Measurements from ENCODE around the gene PPIL6. TPM values are rescaled to one million over a fixed set of nuclear protein-coding genes. Genes with fewer than 3 reads are reported as not detected.

PPIL6 gene
- total RNA-seq, 1 donor from 2014 or later, result 3.9 TPM

DNA sequence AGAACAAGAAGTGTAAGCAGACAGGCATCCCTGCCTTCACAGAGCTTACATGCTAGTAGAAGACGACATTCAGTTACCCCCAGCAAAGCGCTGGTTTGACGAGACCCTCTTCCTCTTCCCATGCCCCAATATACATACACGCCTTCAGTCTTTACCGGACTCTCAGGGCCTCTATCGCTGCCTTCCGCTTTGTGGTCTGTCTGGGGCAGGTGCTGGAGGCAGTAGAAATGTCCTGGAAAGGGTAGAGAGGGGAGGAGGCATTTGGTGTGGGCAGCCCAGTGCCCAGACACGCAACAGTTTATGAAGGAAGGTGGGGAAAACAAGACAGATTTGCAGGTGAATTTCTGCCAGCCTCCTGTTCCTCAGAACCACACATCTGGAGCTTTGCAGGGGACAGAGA is 6.1 kb upstream of the PPIL6 start:
- intact Hi-C loops (cut with micrococcal nuclease), result no loop called here
- TF ChIP-seq, protein P1, sequence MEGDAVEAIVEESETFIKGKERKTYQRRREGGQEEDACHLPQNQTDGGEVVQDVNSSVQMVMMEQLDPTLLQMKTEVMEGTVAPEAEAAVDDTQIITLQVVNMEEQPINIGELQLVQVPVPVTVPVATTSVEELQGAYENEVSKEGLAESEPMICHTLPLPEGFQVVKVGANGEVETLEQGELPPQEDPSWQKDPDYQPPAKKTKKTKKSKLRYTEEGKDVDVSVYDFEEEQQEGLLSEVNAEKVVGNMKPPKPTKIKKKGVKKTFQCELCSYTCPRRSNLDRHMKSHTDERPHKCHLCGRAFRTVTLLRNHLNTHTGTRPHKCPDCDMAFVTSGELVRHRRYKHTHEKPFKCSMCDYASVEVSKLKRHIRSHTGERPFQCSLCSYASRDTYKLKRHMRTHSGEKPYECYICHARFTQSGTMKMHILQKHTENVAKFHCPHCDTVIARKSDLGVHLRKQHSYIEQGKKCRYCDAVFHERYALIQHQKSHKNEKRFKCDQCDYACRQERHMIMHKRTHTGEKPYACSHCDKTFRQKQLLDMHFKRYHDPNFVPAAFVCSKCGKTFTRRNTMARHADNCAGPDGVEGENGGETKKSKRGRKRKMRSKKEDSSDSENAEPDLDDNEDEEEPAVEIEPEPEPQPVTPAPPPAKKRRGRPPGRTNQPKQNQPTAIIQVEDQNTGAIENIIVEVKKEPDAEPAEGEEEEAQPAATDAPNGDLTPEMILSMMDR (IDR thresholded peaks at IDR 0.05; ENCODE audit: borderline replicate concordance), result no peak
- Histone ChIP-seq H3K27ac (replicated peaks) (no peak overlapping the region), H3K9me3 (replicated peaks) (no peaks in the 10 kb centered on the region), H3K27me3 (ENCODE audit: low read depth) (no peaks in the 10 kb centered on the region), H3K4me3 (no peak overlapping the region), H3K36me3 (peaks cover 30% of the 10 kb centered on the region), H3K4me1 (peaks cover 8% of the 10 kb centered on the region)
- DNase-seq, result no peak

DNA sequence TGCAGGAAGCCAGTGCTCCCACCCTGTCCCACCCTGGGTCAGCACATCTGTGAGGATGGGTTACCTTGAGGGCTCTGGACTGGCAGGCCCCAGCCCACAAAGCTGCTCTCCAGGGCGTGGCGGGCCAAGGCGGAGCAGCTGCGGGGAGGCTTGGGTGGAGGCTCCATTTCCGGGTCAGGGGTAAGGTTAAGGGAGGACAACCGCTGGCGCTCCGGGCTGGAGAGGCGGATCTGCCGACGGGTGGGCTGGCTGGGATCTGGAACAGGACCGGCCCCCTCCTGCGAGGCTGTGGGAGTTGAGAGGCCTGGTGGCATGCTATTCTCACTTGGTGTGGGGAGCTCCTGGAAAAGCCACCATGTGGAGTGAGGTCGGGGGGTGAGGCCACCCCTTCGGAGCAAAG is 5.6 kb upstream of the PPIL6 start:
- intact Hi-C loops (cut with micrococcal nuclease), result no loop called here
- no peak overlapping the region for H3K4me3 ChIP-seq
- H3K27ac ChIP-seq (replicated peaks), result no peak overlapping the region
- no peaks in the 10 kb centered on the region for H3K9me3 ChIP-seq (replicated peaks)
- H3K27me3 ChIP-seq (ENCODE audit: low read depth), result no peaks in the 10 kb centered on the region
- H3K36me3 ChIP-seq, result peaks cover 30% of the 10 kb centered on the region
- DNase-seq, result no peak
- TF ChIP-seq, protein P1 (IDR thresholded peaks at IDR 0.05; ENCODE audit: borderline replicate concordance), result no peak
- H3K4me1 ChIP-seq, result peaks cover 12% of the 10 kb centered on the region

DNA sequence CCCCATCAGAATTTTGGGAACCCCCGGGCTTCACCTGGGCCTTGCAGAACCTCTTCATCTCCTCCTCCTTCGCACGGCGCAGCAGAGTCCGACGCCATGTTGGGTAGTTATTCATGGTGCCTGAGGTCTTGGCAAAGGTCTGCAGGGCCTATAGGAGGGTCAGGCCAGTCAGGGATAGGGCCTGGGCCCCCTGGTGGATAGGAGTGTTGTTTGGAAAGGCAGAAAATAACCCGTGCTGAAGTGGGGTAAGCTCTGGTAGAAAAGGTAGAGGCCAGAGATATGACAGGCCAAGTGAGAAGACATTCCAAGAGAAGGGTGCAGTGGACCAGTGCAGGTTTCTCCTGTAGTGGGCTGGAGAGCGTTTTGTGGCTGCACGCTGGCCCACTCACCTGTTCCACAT is 5.0 kb upstream of the PPIL6 start:
- TF ChIP-seq, protein P1 (IDR thresholded peaks at IDR 0.05; ENCODE audit: borderline replicate concordance), result no peak
- DNase-seq, result no peak

DNA sequence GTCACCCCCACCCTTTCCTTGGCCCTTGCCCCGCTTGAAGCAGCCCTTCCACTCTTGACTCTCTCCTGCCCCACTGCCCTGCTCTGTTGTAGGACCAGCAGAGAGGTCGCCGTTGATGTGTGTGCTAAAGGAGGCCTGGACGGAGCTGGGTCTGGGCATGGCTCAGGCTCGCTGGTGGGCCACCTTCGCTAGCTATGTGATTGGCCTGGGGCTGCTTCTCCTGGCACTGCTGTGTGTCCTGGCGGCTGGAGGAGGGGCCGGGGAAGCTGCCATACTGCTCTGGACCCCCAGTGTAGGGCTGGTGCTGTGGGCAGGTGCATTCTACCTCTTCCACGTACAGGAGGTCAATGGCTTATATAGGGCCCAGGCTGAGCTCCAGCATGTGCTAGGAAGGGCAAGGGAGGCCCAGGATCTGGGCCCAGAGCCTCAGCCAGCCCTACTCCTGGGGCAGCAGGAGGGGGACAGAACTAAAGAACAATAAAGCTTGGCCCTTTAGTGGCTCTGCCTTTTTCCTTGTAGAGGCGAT is 3.1 kb upstream of the PPIL6 start:
- Histone ChIP-seq H3K4me3 (no peak overlapping the region), H3K27ac (replicated peaks) (no peak overlapping the region), H3K27me3 (ENCODE audit: low read depth) (no peaks in the 10 kb centered on the region), H3K36me3 (peaks cover 30% of the 10 kb centered on the region), H3K4me1 (peaks cover 28% of the 10 kb centered on the region), H3K9me3 (replicated peaks) (no peaks in the 10 kb centered on the region)
- no peak for DNase-seq
- intact Hi-C loops (cut with micrococcal nuclease), result no loop called here
- TF ChIP-seq, protein P1 (IDR thresholded peaks at IDR 0.05; ENCODE audit: borderline replicate concordance), result no peak

More for the DNA sequence above, 5.0 kb upstream of the PPIL6 start:
- Histone ChIP-seq H3K4me3 (no peak overlapping the region), H3K4me1 (peaks cover 17% of the 10 kb centered on the region), H3K27me3 (ENCODE audit: low read depth) (no peaks in the 10 kb centered on the region), H3K36me3 (peaks cover 30% of the 10 kb centered on the region), H3K27ac (replicated peaks) (no peak overlapping the region), H3K9me3 (replicated peaks) (no peaks in the 10 kb centered on the region)
- intact Hi-C loops (cut with micrococcal nuclease), result no loop called here

DNA sequence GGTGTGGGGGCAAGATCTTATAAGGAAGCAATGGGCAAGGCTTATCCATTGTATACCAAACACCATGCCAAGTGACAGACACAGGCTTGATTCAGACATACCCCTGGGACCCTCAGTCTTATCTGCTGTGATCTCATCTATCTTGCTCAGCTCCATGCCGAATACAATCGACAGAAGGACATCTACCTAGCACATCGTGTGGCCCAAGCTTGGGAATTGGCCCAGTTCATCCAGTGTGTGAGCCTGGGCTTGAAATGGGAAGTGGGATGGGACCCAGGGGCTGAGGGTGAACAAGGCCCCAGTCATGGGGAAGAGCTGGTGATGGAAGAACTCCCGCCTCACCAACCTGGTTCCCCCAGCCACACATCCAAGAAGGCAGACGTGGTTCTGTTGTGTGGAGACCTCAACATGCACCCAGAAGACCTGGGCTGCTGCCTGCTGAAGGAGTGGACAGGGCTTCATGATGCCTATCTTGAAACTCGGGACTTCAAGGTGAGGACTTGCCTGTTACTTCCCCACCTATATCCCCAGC is 2.0 kb upstream of the PPIL6 start:
- H3K4me3 ChIP-seq, result no peak overlapping the region
- H3K27ac ChIP-seq (replicated peaks), result no peak overlapping the region
- H3K36me3 ChIP-seq, result peaks cover 30% of the 10 kb centered on the region
- TF ChIP-seq, protein P1 (IDR thresholded peaks at IDR 0.05; ENCODE audit: borderline replicate concordance), result no peak
- DNase-seq, result no peak
- intact Hi-C loops (cut with micrococcal nuclease), result no loop called here
- no peaks in the 10 kb centered on the region for H3K27me3 ChIP-seq (ENCODE audit: low read depth)
- H3K4me1 ChIP-seq, result peaks cover 28% of the 10 kb centered on the region
- H3K9me3 ChIP-seq (replicated peaks), result no peaks in the 10 kb centered on the region

Measured in left ventricle myocardium inferior (tissue), 1 donor.